ENCODE measurements around the gene MTHFD1L.
"Not testable (repeated sequence)": the region's sequence is repeated elsewhere in the genome, so short reads cannot be mapped to it uniquely, and the experiment has no call there.

Gene MTHFD1L

GRCh38 chr6:151101816-151102694 lies 236.6 kb downstream of the MTHFD1L start:
- no peak for DNase-seq

GRCh38 chr6:151103266-151103665 lies 237.8 kb downstream of the MTHFD1L start:
- no peak for DNase-seq

- no peak for DNase-seq
Observed at GRCh38 chr6:151107897-151108427, 242.5 kb downstream of the MTHFD1L start.

- no peak for DNase-seq
Observed at GRCh38 chr6:151108548-151108947, 243.0 kb downstream of the MTHFD1L start.

GRCh38 chr6:151109361-151109760 lies 243.9 kb downstream of the MTHFD1L start:
- no peak for DNase-seq

GRCh38 chr6:151109869-151110575 lies 244.5 kb downstream of the MTHFD1L start:
- DNase-seq = no peak

GRCh38 chr6:151110576-151110905 lies 245.0 kb downstream of the MTHFD1L start:
- DNase-seq = no peak

- no peak for DNase-seq
Observed at GRCh38 chr6:151111670-151112069, 246.2 kb downstream of the MTHFD1L start.

- no peak for DNase-seq
Observed at GRCh38 chr6:151112130-151112529, 246.6 kb downstream of the MTHFD1L start.

GRCh38 chr6:151112884-151113283 lies 247.4 kb downstream of the MTHFD1L start:
- DNase-seq = not testable (repeated sequence)

GRCh38 chr6:151113641-151114040 lies 248.1 kb downstream of the MTHFD1L start:
- no peak for DNase-seq

- DNase-seq = no peak
Observed at GRCh38 chr6:151118461-151119123, 253.1 kb downstream of the MTHFD1L start.

GRCh38 chr6:151119823-151120524 lies 254.5 kb downstream of the MTHFD1L start:
- no peak for DNase-seq

- DNase-seq = no peak
Observed at GRCh38 chr6:151121900-151122299, 256.4 kb downstream of the MTHFD1L start.

- DNase-seq = not testable (repeated sequence)
Observed at GRCh38 chr6:151123641-151124040, 258.1 kb downstream of the MTHFD1L start.

GRCh38 chr6:151125242-151125641 lies 259.7 kb downstream of the MTHFD1L start:
- DNase-seq = not testable (repeated sequence)

GRCh38 chr6:151125651-151126416 lies 260.3 kb downstream of the MTHFD1L start:
- not testable (repeated sequence) for DNase-seq

- DNase-seq = not testable (repeated sequence)
Observed at GRCh38 chr6:151126417-151126724, 260.9 kb downstream of the MTHFD1L start.

GRCh38 chr6:151127133-151127798 lies 261.8 kb downstream of the MTHFD1L start:
- DNase-seq = not testable (repeated sequence)

GRCh38 chr6:151128763-151129370 lies 263.4 kb downstream of the MTHFD1L start:
- DNase-seq = no peak

GRCh38 chr6:151130329-151130728 lies 264.8 kb downstream of the MTHFD1L start:
- DNase-seq = no peak

Measured in NCI-H2081 treated with DMSO at 0.1 percent for 48 hours (cell line).